A172 (cell line): Measurements from ENCODE around the gene POU5F1. TPM values are rescaled to one million over a fixed set of nuclear protein-coding genes. Genes with fewer than 3 reads are reported as not detected.
"Not testable (repeated sequence)": the region's sequence is repeated elsewhere in the genome, so short reads cannot be mapped to it uniquely, and the experiment has no call there.

Experiments used
- DNase-seq: peaks from one replicate; pipeline ENCODE4 v3.0.0-alpha.2; 2015; ENCODE audit warnings: low spot score
- total RNA-seq: library from RNA; depleted of rRNA; stranded (reverse); fragments of >200 nt; shearing (Covaris generic); gene quantifications from 2 replicates; pipeline ENCODE4 v1.2.3, GENCODE V29; 2014

Gene POU5F1
- total RNA-seq, 1 experiment from 2014 or later: not detected

DNA sequence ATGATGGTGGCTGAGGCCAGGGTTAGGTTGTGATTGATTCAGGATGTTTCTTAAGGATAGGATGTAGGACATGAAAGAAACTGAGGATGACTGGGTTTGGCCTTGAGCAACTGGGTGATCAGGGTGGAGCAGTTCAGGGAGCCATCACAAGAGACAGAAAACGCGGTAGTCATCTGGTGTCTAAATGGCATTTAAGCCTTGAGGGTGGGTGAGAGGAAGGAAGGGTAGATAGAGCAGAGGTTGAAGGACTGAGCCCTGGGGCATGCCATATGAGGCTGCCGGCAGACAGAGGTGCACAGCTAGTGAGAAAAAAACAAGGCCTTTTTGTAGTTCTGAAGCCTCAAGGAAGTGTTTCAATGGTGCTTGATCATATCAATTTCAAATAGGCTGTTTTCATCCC lies 1.9 kb downstream of the POU5F1 start:
- no peak for DNase-seq

DNA sequence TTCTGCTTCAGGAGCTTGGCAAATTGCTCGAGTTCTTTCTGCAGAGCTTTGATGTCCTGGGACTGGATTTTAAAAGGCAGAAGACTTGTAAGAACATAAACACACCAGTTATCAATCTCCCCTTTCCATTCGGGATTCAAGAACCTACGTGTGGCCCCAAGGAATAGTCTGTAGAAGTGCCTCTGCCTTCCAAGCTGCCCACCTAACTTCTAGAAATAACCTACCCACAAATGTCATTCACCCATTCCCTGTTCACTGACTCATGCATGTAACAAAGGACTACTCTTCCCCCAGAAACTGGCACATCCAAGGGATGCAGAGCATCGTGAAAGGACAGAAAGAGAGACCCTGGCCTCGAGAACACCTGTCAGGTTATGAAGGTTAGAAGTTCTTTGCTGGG lies 4.5 kb downstream of the POU5F1 start:
- DNase-seq: no peak

DNA sequence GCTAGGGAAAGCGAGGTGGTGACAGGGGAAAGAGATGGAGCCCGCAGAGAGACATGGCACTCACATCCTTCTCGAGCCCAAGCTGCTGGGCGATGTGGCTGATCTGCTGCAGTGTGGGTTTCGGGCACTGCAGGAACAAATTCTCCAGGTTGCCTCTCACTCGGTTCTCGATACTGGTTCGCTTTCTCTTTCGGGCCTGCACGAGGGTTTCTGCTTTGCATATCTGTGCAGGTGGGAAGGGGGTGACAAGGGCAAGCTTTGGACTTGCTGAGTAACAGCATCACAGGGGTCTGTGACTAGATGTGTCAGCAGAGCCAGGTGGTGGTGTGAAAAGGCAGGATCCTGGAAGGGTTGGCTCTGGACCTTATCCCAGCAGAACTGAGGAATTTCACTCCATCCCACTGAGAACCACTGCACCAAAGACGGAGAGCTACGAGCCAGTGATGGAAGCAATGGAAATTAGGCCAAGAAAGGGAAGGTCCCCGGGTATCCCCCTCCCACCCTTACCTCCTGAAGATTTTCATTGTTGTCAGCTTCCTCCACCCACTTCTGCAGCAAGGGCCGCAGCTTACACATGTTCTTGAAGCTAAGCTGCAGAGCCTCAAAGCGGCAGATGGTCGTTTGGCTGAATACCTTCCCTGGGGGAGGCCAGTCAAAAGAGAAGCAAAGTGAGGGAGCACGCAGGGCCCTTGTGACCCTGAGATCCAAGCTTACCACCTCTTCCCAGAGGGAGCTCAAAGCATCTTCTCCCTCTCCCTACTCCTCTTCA lies 5.2 kb downstream of the POU5F1 start:
- not testable (repeated sequence) for DNase-seq

DNA sequence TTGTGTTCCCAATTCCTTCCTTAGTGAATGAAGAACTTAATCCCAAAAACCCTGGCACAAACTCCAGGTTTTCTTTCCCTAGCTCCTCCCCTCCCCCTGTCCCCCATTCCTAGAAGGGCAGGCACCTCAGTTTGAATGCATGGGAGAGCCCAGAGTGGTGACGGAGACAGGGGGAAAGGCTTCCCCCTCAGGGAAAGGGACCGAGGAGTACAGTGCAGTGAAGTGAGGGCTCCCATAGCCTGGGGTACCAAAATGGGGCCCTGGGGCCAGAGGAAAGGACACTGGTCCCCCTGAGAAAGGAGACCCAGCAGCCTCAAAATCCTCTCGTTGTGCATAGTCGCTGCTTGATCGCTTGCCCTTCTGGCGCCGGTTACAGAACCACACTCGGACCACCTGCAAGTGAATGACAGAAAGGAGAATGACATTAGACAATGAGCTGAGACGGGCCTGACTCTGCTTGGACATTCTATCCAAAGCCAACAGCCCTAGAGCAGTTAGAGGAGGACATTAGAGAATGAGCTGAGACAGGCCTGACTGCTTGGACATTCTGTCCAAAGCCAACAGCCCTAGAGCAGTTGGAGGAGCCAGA lies 5.9 kb downstream of the POU5F1 start:
- not testable (repeated sequence) for DNase-seq

DNA sequence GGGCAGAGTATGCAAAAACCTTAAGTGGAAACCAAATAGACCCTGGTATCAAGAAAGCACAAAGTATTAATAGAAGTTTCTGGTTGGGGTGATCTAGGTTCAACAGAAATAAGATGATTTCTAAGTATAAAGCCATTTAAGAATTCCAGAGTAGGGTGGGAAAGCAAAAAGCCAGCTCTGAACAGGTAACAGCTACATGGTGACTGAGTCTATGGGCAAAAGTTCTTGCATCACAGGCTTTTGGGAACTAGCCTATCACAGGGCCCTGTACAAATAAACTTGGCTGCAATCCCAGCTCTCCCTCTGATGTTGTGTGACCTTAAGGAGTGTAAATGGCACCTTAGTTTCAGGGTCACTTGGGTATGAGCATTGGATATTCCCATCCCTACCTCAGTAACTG lies 6.6 kb downstream of the POU5F1 start:
- no peak for DNase-seq

DNA sequence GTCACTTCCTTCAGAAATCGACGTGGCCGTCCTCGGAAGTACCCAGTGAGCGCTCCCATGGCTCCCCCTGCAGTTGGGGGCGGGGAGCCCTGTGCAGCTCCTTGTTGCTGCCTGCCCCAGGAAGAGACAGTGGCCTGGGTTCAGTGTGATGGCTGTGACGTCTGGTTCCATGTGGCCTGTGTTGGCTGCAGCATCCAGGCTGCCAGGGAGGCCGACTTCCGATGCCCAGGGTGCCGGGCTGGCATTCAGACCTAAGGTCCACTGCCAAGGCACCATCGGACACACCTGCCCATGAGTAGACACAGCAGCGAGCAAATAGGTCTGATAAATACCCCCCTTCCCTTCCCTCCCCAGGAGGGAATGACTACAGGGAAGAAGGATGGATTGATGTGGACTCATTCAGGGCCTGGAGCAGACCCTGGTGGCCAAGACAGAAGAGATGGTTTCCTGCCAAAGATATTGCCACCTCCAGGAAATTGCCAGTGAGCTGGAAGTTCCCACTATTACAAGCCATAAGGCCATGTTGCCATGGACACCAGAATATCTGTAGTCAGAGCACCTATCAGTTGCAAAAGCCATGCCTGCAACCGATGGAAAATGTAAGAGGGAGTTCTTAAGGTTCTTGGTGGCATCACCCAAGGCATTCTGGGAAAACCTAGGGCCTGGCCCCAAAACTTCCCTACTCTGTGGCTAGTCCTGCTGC lies 7.9 kb downstream of the POU5F1 start:
- DNase-seq: no peak

DNA sequence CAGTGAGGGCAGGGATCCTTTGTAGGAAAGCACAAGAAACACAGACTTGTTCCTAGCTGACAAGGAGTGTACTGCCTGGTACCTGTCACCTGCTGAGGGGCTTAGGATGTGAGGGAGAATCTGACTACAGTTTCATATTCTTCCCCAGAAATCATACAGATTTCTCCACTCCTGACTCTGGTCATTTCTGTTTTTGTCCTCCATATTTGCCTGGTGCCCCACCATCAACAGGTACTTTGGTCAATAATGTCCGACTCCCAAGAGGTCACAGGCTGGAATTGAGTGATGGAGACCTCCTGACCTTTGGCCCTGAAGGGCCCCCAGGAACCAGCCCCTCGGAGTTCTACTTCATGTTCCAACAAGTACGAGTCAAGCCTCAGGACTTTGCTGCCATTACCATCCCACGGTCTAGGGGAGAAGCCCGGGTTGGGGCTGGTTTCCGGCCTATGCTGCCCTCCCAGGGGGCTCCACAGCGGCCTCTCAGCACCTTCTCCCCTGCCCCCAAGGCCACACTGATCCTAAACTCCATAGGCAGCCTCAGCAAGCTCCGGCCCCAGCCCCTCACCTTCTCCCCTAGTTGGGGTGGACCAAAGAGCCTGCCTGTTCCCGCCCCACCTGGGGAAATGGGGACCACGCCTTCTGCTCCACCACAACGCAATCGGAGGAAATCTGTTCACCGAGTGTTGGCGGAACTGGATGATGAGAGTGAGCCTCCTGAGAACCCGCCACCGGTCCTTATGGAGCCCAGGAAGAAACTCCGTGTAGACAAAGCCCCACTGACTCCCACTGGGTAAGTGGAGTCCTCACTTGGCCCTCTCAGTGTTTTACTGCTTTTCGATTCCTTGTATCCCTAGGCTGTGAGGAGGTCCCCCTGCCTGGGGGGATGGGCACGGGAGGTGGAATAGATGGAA lies 9.0 kb downstream of the POU5F1 start:
- DNase-seq: no peak

DNA sequence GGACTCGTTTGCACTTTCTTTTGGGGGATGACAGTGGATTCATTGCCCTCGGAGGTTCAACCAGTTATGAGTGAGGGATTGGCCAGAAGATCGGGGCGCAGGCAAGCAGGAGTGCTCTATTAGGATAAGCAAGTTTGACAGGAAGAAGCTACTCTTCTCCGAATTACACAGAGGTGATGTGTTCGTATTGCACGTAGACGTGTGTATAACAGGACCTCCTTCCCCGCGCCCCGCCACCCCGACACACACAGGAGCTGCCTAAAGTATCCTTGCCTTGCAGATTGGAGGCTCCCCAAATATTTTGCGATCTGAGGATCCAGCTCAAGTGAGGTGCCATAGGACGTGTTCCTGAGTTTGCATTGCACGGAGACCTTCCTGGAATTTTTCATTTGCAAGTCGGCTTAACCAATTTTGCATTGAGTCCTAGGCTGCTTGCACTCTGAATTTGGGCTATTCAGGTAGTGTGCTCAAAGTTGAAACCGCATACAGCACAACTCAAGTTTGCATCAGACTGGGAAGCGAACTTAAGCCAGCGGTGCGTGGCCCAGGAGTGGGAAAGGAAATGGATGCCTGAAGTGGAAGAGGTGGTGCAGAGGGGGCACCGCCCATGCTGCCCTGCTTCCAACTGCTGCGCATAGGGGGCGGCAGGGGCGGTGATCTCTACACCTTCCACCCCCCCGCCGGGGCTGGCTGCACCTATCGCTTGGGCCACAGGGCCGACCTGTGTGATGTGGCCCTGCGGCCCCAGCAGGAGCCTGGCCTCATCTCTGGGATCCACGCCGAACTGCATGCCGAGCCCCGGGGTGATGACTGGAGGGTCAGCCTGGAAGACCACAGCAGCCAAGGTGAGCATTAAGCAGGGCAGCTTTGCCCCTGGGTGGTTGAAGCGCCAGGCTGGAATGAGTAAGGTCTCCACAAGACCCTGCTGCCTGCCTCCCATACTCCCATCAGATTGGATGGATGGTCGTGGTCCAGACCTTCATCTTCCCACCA lies 11.3 kb downstream of the POU5F1 start:
- peak; percentile 32 for DNase-seq

DNA sequence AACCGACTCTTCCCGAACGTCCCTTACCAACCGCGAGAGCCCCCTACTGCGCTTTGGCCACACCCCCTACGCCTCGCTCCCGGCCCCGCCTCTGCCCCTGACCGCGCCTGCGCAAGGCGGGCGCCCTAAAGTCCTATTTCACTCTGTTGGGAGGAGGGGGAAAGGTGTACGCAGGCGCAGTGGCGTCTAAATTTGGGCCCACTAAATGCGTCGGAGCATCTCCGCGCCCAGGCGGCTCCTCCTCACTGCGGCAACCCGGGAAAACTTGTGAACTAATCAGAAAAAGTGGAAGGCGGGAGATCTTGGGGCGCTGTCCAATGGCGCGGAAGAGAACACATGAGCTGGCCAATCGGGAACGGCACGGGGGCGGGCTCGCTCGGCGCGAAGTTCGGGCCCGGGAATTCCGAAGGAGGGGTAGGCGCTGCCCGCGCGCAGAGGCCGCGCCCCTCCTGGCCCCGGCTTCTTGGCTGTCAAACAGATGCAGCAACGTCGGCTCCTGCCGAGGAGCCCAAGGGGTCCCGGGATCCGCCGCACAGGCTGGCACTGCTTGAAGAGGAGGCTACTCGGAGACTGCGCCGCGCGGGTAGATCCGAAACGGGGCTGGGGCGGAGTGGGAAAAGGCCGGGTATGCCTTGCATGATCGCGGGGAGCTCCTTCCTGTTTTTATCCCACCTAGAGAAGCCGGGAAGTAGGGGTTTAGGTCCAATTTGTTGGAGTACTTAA lies 12.2 kb downstream of the POU5F1 start, which contains the start of gene TCF19:
Gene TCF19 (plus strand): TSS at position 450 of the 723 bp plus-strand sequence. CDS start 881 bp downstream, outside the sequence.
- DNase-seq: peak; percentile 98

DNA sequence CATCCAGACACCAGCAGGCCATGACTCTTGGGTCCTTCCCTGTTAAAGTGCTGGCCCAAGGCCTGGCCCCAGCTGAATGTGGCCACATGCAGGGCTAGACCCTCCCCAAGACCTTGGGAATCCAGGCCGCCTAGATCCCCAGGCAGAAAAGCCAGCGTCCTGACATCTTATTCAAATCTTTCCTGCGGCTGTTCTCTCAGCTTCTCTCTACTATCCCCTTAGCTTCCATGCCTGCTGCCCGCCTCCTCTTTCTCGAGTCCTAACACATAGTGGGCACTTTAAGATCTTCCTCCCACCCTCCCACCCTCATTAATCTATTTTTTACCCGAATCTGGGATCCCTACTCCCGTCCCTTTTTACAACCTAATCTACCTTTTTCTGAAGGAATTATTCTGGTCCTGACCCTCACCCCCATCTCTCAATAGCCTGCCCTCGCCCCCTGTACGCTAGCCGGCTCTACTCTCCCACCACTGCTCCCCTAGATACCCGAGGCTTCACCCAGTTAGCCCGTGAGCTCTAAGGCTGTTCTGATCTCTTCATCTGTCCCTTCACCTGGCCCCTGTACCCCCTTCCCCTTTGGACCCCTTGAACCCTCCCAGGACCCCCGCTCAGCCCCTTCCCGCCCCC lies 12.9 kb downstream of the POU5F1 start, which contains the start of gene CCHCR1:
Gene CCHCR1 (minus strand): TSS at position 290 of the 627 bp plus-strand sequence. CDS start 202 bp downstream, at position 88.
- no peak for DNase-seq

DNA sequence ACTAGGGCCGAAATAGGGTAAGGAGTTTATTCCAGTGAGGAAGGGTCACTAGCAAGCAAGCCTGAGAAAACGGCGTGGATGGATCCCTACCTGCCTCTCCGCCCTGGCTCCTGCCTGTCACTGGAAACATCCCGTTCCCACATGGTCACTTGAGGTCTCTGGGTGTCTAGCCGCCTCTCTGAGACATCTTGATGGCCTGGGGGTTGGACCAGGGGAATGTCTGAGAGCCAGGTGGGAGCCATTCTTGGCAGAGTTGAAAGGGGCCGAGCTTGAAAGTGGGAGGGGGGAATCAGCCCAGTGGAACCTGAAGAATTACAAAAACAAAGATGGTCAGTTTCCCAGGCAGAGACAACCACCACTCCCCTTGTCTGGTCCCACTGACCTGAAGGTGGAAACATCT lies 13.8 kb downstream of the POU5F1 start:
- DNase-seq: no peak

DNA sequence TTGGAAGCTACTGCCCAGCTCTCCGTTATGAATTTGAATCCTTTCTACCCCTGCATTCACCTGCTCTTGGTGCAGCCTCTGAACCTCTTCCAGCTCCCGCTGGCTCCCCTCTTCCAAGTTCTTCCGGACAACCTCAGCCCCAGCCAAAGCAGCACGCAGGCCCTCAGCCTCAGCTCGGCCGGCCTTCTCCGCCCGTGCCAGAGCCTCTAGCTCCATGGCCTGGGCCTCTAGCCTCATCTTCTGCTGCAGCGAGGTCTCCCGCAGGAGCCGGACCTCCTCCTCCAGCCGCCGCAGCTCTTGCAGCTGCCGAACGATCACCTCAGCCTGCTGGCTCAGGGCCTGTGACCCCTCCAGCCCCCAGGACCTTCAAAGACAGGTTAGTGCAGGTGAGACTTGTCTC lies 16.0 kb downstream of the POU5F1 start:
- no peak for DNase-seq

DNA sequence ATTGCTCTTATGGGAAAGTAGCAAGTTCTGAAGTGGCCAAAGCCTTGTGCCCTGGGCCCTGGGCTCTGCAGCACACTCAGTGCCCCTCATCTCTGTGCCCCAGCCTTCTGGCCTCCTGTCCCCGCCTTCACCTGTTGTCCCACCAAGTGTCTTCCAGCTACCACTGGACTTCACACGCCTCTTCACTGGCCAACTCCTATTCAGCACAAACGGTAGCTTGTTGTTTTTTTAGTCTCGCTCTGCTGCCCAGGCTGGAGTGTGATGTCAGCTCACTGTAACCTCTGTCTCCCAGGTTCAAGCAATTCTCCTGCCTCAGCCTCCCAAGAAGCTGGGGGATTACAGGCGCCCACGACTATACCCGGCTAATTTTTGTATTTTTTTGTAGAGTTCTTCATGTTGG lies 17.7 kb downstream of the POU5F1 start:
- no peak for DNase-seq

DNA sequence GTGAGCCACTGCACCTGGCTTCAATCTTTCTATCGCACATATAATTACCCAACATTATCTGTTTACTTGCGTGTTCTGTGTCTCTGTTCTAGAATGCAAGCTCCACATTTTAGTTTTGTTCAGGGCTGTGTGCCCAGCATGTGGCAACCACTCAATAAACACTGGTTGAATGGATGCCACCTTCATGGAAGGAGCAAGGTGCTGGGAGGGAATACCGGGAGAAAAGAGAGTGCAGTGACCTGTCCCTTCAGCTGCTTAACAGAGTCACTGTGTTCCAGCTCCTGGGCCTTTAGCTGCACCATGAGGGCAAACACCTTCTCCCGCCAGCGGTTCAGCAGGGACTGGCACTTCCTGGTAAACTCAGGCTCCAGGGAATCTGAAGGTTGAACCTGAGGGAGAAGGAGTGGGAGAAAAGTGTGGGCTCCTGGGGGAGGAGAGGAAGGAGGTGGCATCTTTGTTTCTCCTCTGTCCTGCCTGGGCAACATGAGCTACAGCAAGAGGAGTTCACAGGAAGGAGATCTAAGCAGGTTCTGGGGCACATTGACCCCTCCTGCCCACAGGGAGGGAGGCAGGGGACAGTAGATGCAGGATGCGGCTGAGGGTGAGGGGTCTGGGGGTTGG lies 20.5 kb downstream of the POU5F1 start:
- DNase-seq: no peak

DNA sequence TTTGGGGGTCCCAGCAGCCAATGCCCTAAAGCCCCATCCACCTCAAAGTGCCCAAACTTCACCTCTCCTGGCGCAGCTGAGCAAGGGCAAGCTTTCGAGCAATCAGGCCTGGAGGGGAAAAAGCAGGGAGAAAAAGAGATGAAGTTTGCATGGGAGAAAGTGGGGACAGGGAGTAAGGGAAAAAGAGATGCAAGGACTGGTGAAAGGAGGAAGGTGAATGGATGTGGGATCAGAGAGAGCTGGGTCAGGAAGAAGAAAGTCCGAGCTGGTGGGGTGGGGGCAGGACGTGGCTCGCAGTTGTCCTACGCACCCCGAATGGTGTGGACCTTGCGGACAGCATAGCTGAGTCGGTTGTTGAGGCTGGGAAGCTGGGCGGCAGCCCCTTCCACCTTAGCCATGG lies 25.1 kb downstream of the POU5F1 start:
- DNase-seq: no peak

DNA sequence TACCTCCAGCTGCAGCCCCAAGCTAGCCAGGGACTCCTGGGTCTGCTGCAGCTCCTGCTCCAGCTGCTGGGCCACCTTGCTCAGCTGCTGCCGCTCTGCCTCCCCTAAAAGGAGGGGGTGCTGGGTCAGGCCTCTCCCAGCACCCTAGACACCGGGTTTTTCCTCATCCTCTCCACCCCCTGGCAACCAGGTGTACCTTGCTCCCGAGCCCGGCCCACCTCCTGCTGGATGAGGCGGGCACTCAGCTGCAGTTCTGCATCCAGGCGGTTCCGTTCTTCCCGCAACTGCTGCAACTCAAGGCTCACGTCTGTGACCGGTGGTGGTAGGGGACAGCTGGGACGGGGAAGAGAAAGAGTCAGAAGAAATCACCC lies 25.5 kb downstream of the POU5F1 start:
- DNase-seq: no peak

DNA sequence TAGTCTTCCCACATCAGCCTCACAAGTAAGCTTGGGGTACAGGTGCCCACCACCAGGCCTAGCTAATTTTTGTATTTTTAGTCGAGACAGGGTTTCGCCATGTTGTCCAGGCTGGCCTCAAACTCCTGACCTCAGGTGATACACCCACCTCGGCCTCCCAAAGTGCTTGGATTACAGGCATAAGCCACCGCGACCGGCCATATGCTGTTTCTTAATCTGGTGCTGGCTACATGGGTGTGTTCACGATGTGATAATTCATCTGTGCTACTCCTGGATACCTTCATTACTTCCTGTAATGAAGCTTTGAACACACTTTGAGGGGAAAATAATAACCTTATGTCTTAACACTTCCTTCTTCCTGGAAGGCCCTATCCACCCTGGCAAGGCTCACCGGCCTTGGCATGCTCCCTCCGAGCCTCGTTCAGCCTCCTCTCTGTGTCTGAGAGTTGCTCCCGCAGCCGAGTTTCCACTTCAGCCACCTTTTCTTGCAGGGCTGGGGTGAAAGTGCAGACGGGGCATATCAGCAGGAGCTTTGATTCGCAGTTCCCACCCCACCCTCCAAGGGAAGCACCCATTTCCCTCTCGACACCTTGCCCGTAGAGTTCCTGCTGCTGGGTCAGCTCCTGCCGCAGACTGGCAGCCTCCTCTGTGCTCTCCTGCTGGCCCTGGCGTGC lies 26.0 kb downstream of the POU5F1 start:
- no peak for DNase-seq

DNA sequence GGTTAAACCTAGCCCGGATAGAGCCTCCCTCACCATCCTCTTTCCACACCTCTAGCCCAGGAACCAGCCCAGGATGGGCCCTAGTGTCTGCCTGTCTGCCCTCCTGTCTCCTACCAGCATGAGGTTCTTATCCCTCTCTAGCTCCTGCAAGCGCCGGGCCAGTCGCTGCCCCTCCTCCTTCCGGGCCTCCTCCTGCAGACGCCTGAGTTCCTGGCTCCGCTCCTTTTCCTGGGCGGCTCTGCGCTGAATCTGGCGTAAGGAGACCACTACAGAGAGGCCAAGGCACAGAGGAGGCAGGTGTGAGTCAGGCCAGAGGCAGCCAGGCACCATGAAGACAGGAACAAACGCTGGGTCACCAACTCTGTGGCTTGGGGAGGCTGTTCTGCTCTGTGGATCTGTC lies 27.3 kb downstream of the POU5F1 start:
- DNase-seq: peak; percentile 85
